Mesendoderm (in vitro differentiated cells): ENCODE data around the gene NFKBIB.

Source experiments
- DNase-seq: peaks from one replicate; pipeline ENCODE4 v3.0.0; 2013
- H2AK5ac ChIP-seq: 2 replicates; pipeline ENCODE4 v1.6.1; 2013; ENCODE audit warnings: low read length, inconsistent platforms
- H2BK120ac ChIP-seq: 2 replicates; pipeline ENCODE4 v1.6.1; 2013; ENCODE audit warnings: low read depth, mild to moderate bottlenecking, low read length, moderate library complexity, mixed read lengths
- H2BK15ac ChIP-seq: replicated peaks from 2 replicates; pipeline ENCODE4 v1.6.1; 2013; ENCODE audit warnings: low read depth, mild to moderate bottlenecking, moderate library complexity
- H2BK5ac ChIP-seq: 2 replicates; pipeline ENCODE4 v1.6.1; 2013; ENCODE audit warnings: low read length, inconsistent platforms
- H3K18ac ChIP-seq: 2 replicates; pipeline ENCODE4 v1.6.1; 2013; ENCODE audit warnings: mild to moderate bottlenecking, low read length, mixed read lengths
- H3K23ac ChIP-seq: one replicate; pipeline ENCODE4 v1.6.1; 2013; ENCODE audit warnings: low read length
- H3K27ac ChIP-seq: 2 replicates; pipeline ENCODE4 v1.5.1; 2013; ENCODE audit warnings: low read depth, mild to moderate bottlenecking, inconsistent platforms, low read length, moderate library complexity
- H3K27me3 ChIP-seq: 2 replicates; pipeline ENCODE4 v1.6.1; 2013; ENCODE audit warnings: low read length, control low read depth, mild to moderate bottlenecking, inconsistent platforms; ENCODE audit not compliant: insufficient read depth, poor library complexity
- H3K36me3 ChIP-seq: 2 replicates; pipeline ENCODE4 v1.6.1; 2013; ENCODE audit warnings: low read length, inconsistent platforms; ENCODE audit not compliant: control insufficient read depth, insufficient read depth
- H3K4ac ChIP-seq: one replicate; pipeline ENCODE4 v1.6.1; 2013; ENCODE audit warnings: low read depth, mild to moderate bottlenecking, low read length, moderate library complexity
- H3K4me1 ChIP-seq: 2 replicates; pipeline ENCODE4 v1.6.1; 2013; ENCODE audit warnings: low read depth, low read length, inconsistent platforms; ENCODE audit not compliant: control insufficient read depth
- H3K4me2 ChIP-seq: 2 replicates; pipeline ENCODE4 v1.6.1; 2013; ENCODE audit warnings: low read length
- H3K4me3 ChIP-seq: 2 replicates; pipeline ENCODE4 v1.5.1; 2013; ENCODE audit warnings: mild to moderate bottlenecking, low read length
- H3K56ac ChIP-seq: one replicate; pipeline ENCODE4 v1.6.1; 2013; ENCODE audit warnings: low read length
- H3K79me1 ChIP-seq: 2 replicates; pipeline ENCODE4 v1.6.1; 2013; ENCODE audit warnings: low read length, inconsistent platforms
- H3K79me2 ChIP-seq: 2 replicates; pipeline ENCODE4 v1.6.1; 2013; ENCODE audit warnings: mild to moderate bottlenecking, low read length; ENCODE audit not compliant: control insufficient read depth, insufficient read depth
- H3K9ac ChIP-seq: 2 replicates; pipeline ENCODE4 v1.6.1; 2013; ENCODE audit warnings: low read length, inconsistent platforms
- H4K5ac ChIP-seq: one replicate; pipeline ENCODE4 v1.6.1; 2013; ENCODE audit warnings: low read length
- H4K8ac ChIP-seq: one replicate; pipeline ENCODE4 v1.6.1; 2013; ENCODE audit warnings: low read depth, mild to moderate bottlenecking, control low read depth, low read length, moderate library complexity
- WGBS: extraction: QIAGEN DNeasy Blood & Tissue Kit; methylation state at CpG from one replicate; pipeline ENCODE4 v1.1.7; 2013; ENCODE audit warnings: low lambda C conversion rate, missing lambda C conversion rate; ENCODE audit not compliant: insufficient coverage; ENCODE audit errors: extremely low coverage; 5-methylcytosine and 5-hydroxymethylcytosine counted together

Gene NFKBIB

DNA sequence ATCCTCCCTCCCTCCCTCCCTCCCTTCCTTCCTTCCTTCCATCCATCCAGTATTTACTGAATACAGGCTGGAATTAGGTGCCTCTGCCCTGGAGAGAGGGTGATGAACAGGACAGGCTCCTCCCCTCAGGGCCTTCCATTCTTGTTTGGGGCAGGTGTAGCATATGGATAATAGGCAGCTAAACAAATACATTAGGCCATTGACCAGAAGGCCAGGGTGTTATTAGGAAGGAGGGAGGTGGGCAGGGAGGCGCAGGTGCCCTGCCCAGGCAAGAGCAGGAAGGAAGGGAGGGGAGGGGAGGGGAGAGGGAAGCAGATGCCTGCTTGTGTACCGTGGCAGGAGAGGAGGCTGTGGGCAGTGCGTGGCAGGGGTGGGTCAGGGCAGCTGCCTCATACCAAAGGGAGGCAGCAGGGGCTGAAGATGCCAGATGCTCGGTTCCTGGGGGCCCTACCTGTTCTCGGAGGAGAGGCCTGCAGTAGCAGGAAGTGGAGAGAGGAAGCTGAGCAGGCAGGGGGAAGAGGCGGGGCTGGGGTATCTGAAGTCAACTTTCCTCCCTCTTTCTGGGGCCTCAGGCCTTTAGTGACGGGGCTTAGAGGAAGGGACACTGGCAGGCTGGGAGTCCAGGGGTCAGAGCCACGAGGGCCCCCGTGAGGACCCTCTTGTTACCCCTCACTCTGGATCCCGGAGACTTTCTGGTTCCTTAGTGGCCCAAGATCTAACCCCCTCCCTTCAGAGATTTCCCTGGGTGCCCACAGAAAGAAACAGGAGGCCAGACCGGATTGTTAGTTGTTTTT, 21.8 kb upstream of the NFKBIB start, which contains the start of gene RINL:
RINL (minus strand) TSS at position 495 of the 794 bp plus-strand sequence. CDS start 1,533 bp downstream, outside the sequence.
- Histone ChIP-seq H3K4me2 (no peak within 1 kb of the TSS), H4K8ac (no peak within 1 kb of the TSS), H3K27ac (no peak within 1 kb of the TSS), H3K18ac (no peak within 1 kb of the TSS), H3K4ac (no peak within 1 kb of the TSS), H3K27me3 (no peaks in the 10 kb centered on the region), H2BK5ac (no peak within 1 kb of the TSS), H2BK120ac (no peak within 1 kb of the TSS), H3K56ac (peak within 1 kb of the TSS; percentile 81), H2AK5ac (no peak within 1 kb of the TSS), H3K79me1 (no peaks in the 10 kb centered on the region), H3K36me3 (no peaks in the 10 kb centered on the region), H4K5ac (no peak within 1 kb of the TSS), H3K4me3 (no peak within 1 kb of the TSS), H2BK15ac (no peak within 1 kb of the TSS), H3K4me1 (no peaks in the 10 kb centered on the region), H3K79me2 (no peaks in the 10 kb centered on the region), H3K9ac (peak within 1 kb of the TSS; percentile 48), H3K23ac (no peak within 1 kb of the TSS)
- WGBS, result no CpG with 5 or more reads among the region's 11 CpGs
- DNase-seq, result no peak

- Histone ChIP-seq H2BK120ac (no peak overlapping the region), H3K79me1 (no peaks in the 10 kb centered on the region), H2BK15ac (no peak overlapping the region), H3K4me2 (no peak overlapping the region), H3K18ac (no peak overlapping the region), H3K23ac (no peak overlapping the region), H4K8ac (no peak overlapping the region), H3K4me1 (no peaks in the 10 kb centered on the region), H3K27me3 (no peaks in the 10 kb centered on the region), H3K79me2 (no peaks in the 10 kb centered on the region), H3K4me3 (no peak overlapping the region), H2AK5ac (no peak overlapping the region), H3K27ac (no peak overlapping the region), H3K56ac (peak overlapping the region; percentile 34), H4K5ac (no peak overlapping the region), H3K4ac (no peak overlapping the region), H3K9ac (no peak overlapping the region), H2BK5ac (no peak overlapping the region), H3K36me3 (no peaks in the 10 kb centered on the region)
- WGBS, result no CpG with 5 or more reads among the region's 16 CpGs
- no peak for DNase-seq
These were observed 21.0 kb upstream of the NFKBIB start for GRCh38 chr19:38878575-38879399.

- no peak for DNase-seq
- no peak overlapping the region for H3K27ac ChIP-seq
These were observed 20.4 kb upstream of the NFKBIB start for GRCh38 chr19:38879400-38879751.

GRCh38 chr19:38880076-38880881, 19.5 kb upstream of the NFKBIB start:
- Histone ChIP-seq H3K4me2 (no peak overlapping the region), H3K4ac (no peak overlapping the region), H3K4me1 (no peaks in the 10 kb centered on the region), H2BK5ac (no peak overlapping the region), H3K18ac (no peak overlapping the region), H3K27me3 (no peaks in the 10 kb centered on the region), H2BK15ac (no peak overlapping the region), H3K79me1 (no peaks in the 10 kb centered on the region), H3K36me3 (no peaks in the 10 kb centered on the region), H4K5ac (no peak overlapping the region), H3K56ac (no peak overlapping the region), H3K23ac (no peak overlapping the region), H3K79me2 (no peaks in the 10 kb centered on the region), H3K27ac (no peak overlapping the region), H3K4me3 (no peak overlapping the region), H2BK120ac (no peak overlapping the region), H3K9ac (no peak overlapping the region), H4K8ac (no peak overlapping the region), H2AK5ac (no peak overlapping the region)
- DNase-seq, result no peak
- WGBS, result no CpG with 5 or more reads among the region's 19 CpGs

More at GRCh38 chr19:38879400-38879751, 20.4 kb upstream of the NFKBIB start:
- Histone ChIP-seq H3K4me2 (no peak overlapping the region), H3K23ac (no peak overlapping the region), H2BK15ac (no peak overlapping the region), H3K4ac (no peak overlapping the region), H3K27me3 (no peaks in the 10 kb centered on the region), H3K4me1 (no peaks in the 10 kb centered on the region), H2AK5ac (no peak overlapping the region), H3K56ac (no peak overlapping the region), H3K79me2 (no peaks in the 10 kb centered on the region), H3K9ac (no peak overlapping the region), H2BK5ac (no peak overlapping the region), H4K8ac (no peak overlapping the region), H3K79me1 (no peaks in the 10 kb centered on the region), H2BK120ac (no peak overlapping the region), H3K36me3 (no peaks in the 10 kb centered on the region), H4K5ac (no peak overlapping the region), H3K4me3 (no peak overlapping the region), H3K18ac (no peak overlapping the region)
- no CpG with 5 or more reads among the region's 11 CpGs for WGBS

DNA sequence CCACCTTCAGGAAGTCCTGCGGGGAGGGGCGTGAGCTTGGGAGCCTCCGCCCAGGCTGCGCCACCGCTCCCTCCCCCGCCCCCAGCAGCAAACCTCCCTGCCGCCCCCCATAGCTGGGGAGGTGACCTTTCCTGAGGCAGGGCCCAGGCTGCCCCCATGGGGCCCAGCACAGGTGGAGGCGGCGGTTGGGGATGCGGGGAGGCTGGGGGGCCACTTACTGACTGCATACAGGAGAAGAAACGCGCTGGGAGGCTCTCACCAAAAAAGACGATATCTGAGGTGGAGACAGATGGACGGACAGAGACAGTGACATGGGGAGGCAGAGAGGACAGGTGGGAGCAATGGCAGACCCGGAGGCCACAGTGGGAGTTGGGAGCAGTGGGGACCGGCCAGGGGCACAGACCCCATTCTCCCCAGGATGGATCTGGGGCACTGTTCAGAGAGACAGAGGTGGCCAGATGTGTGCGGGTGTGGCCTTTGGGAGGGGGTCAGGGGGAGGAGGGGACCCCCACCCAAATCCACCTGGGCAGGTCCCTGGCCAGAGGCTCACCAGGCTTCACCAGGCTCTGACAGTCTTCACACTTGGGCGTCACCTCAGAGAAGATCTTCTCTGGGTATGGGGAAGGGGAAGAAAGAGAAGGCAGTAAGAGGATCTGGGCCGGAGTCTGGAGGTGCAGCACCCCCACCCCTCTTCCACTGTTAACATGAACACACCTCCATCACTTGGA, 18.7 kb upstream of the NFKBIB start:
- Histone ChIP-seq H3K9ac (no peak overlapping the region), H3K79me1 (no peaks in the 10 kb centered on the region), H3K27me3 (no peaks in the 10 kb centered on the region), H2AK5ac (no peak overlapping the region), H4K8ac (no peak overlapping the region), H2BK5ac (no peak overlapping the region), H3K4me2 (no peak overlapping the region), H3K4me1 (no peaks in the 10 kb centered on the region), H3K79me2 (no peaks in the 10 kb centered on the region), H3K56ac (no peak overlapping the region), H2BK120ac (no peak overlapping the region), H4K5ac (no peak overlapping the region), H2BK15ac (no peak overlapping the region), H3K4ac (no peak overlapping the region), H3K23ac (no peak overlapping the region), H3K18ac (no peak overlapping the region), H3K36me3 (no peaks in the 10 kb centered on the region), H3K27ac (no peak overlapping the region), H3K4me3 (no peak overlapping the region)
- no peak for DNase-seq
- WGBS, result no CpG with 5 or more reads among the region's 19 CpGs
